Muscle of leg (tissue), 11 donors: ENCODE data around the gene TOP2B. TPM values are rescaled to one million over a fixed set of nuclear protein-coding genes. Genes with fewer than 3 reads are reported as not detected.

Source experiments
- DNase-seq: peaks from one replicate; pipeline ENCODE4 v3.0.0; 2013
- H3K27ac ChIP-seq: one replicate; pipeline ENCODE4 v1.5.1; 2013; ENCODE audit warnings: mild to moderate bottlenecking, low read length, control low read depth
- H3K27me3 ChIP-seq: one replicate; pipeline ENCODE4 v1.6.1; 2013; ENCODE audit warnings: low read length; ENCODE audit not compliant: control insufficient read depth, insufficient read depth
- H3K36me3 ChIP-seq: one replicate; pipeline ENCODE4 v1.6.1; 2013; ENCODE audit warnings: low read length; ENCODE audit not compliant: control insufficient read depth, insufficient read depth
- H3K4me1 ChIP-seq: one replicate; pipeline ENCODE4 v1.6.1; 2013; ENCODE audit warnings: low read length; ENCODE audit not compliant: control insufficient read depth, insufficient read depth
- H3K4me3 ChIP-seq: one replicate; pipeline ENCODE4 v1.5.1; 2013; ENCODE audit warnings: low read length, control low read depth
- H3K9me3 ChIP-seq: replicated peaks from 2 replicates; pipeline ENCODE4 v1.6.1; 2013; ENCODE audit warnings: low read depth, low read length; ENCODE audit not compliant: control insufficient read depth
- WGBS: methylation state at CpG from one replicate; pipeline ENCODE4 v1.1.5; 2013; ENCODE audit warnings: missing lambda C conversion rate; ENCODE audit not compliant: insufficient coverage; 5-methylcytosine and 5-hydroxymethylcytosine counted together
- polyA plus RNA-seq, 8 donors: library from polyadenylated mRNA; unstranded; fragments of 120-200 nt; gene quantifications; one replicate each; pipeline versions ENCODE4 v1.2.1 to v1.2.3, GENCODE V29; 2013; ENCODE audit warnings: inconsistent platforms in 1 of 8, low replicate concordance in 1 of 8; ENCODE audit not compliant: insufficient read length in 8 of 8, insufficient read depth in 1 of 8
- total RNA-seq: library from RNA; stranded (reverse); fragments of 120-200 nt; gene quantifications from one replicate; pipeline ENCODE4 v1.2.4, GENCODE V29; 2013

Gene TOP2B
- total and polyA plus RNA-seq, 9 donors: 110 to 162 (median 126) TPM

DNA sequence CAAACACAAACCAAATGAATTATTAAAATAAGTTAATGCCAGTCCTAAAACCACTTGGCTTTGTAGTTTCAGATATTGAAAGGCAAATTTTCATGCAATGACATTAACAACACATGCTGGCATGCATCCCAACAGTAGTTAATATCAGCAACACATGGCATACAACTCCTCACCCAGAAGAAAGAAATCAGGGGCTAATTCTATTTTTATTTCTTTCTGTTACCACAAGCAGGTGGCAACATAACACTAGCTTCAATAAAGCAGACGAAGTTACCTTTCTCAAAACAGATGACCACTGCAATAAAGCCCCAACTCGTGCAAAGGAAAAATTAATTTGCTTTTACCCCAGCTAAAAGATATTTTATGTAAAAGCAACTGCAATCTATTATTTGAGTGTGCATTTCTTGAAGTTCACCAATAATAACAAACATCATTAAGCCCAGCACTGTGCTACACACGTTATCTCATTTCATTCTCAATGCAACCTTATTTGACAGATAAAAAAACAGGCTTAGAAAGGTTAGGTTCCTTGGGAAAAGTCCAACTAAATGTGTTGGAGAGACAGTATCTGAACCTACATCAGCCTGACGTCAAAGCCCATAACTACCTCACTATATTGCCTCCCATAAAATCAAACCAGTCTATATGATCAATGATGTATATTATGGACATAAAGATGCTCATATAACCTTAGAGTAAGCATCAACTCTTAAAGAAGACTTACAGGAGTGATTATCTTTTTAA lies 2.8 kb downstream of the TOP2B start:
- WGBS: no CpG with 5 or more reads among the region's 4 CpGs
- DNase-seq: peak; percentile 43
- no peaks in the 10 kb centered on the region for H3K9me3 ChIP-seq
- no peaks in the 10 kb centered on the region for H3K27me3 ChIP-seq
- H3K36me3 ChIP-seq: no peaks in the 10 kb centered on the region
- peaks cover 7% of the 10 kb centered on the region for H3K4me1 ChIP-seq
- peak overlapping the region; percentile 26 for H3K27ac ChIP-seq
- peak overlapping the region; percentile 78 for H3K4me3 ChIP-seq

DNA sequence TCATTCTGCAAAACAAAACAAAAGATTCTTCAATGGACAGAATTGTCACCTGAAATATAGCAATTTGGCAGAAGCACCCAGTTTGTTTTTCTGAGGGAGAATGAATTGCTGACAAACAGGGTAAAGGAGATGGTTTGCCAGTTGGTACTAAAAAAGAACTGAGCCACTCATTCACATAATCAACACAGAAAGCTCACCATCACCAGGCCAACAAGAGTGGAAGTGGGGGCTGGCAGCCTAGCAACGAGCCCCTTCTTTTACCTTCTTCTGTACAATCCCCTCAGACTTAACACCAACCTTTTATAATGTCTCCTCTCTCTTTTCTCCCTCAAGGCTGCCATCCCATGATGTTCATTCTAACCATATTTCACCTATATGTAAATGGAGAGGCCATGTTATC lies 5.9 kb downstream of the TOP2B start:
- DNase-seq: no peak
- WGBS: 40% methylated on average over 1 of the region's 1 CpG
- H3K4me1 ChIP-seq: no peaks in the 10 kb centered on the region
- H3K4me3 ChIP-seq: no peak overlapping the region
- H3K9me3 ChIP-seq: no peaks in the 10 kb centered on the region
- H3K36me3 ChIP-seq: no peaks in the 10 kb centered on the region
- H3K27ac ChIP-seq: no peak overlapping the region
- no peaks in the 10 kb centered on the region for H3K27me3 ChIP-seq

DNA sequence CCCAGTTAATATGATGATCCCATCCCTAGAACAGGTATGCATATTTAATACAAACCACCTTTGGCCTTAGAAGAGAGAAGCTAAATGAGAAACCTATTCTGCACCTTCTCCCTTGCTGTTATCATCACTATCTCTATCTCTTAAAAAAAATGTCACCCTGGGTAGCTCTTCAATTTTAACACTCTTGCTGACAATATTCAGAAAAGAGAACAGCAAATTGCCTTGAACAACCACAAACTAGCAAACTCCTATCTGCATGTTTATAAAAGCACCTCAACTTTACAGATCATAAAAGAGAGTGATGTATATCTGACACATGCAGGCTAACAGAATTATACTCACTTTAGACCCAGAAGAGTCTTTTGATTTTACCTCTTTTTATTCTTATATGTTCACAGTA lies 7.4 kb downstream of the TOP2B start:
- Histone ChIP-seq H3K9me3 (no peaks in the 10 kb centered on the region), H3K27ac (no peak overlapping the region), H3K36me3 (no peaks in the 10 kb centered on the region), H3K27me3 (no peaks in the 10 kb centered on the region), H3K4me1 (no peaks in the 10 kb centered on the region), H3K4me3 (no peak overlapping the region)
- no peak for DNase-seq

DNA sequence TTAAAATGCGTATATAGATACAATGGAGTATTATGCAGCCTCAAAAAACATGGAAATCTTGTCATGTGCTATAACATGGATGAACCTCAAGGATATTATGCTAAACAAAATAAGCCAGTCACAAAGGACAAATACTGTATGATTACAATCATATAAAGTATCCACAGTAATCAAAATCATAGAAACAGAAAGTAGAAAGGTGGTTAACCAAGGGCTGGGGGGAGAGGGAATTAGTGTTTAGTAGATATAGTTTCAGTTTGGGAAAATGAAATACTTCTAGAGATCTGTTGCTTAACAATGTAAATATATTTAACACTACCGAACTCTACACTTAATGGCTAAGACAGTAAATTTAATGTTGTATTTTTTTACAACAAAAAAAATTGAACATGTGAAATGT lies 9.0 kb downstream of the TOP2B start:
- Histone ChIP-seq H3K27me3 (no peaks in the 10 kb centered on the region), H3K27ac (no peak overlapping the region), H3K4me1 (no peaks in the 10 kb centered on the region), H3K9me3 (no peaks in the 10 kb centered on the region), H3K4me3 (no peak overlapping the region), H3K36me3 (no peaks in the 10 kb centered on the region)
- DNase-seq: no peak
- no CpG with 5 or more reads among the region's 2 CpGs for WGBS

DNA sequence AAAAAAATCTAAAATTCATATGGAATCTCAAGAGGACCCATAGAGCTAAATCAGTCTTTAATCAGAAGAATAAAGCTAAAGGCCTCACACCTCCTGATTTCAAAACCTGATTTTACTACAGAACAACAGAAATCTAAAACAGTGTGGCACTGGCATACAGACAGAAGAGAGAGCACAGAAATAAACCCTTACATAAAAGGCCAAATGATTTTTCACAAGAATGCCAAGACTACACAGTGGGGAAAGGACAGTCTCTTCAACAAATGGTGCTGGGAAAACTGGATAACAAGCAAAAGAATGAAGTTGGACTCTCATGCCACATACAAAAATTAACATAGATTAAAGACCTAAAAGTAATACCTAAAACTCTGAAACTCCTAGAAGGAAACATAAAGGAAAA lies 10.1 kb downstream of the TOP2B start:
- Histone ChIP-seq H3K4me1 (no peaks in the 10 kb centered on the region), H3K27me3 (no peaks in the 10 kb centered on the region), H3K9me3 (peaks cover 5% of the 10 kb centered on the region), H3K4me3 (no peak overlapping the region), H3K36me3 (no peaks in the 10 kb centered on the region), H3K27ac (no peak overlapping the region)
- no peak for DNase-seq

DNA sequence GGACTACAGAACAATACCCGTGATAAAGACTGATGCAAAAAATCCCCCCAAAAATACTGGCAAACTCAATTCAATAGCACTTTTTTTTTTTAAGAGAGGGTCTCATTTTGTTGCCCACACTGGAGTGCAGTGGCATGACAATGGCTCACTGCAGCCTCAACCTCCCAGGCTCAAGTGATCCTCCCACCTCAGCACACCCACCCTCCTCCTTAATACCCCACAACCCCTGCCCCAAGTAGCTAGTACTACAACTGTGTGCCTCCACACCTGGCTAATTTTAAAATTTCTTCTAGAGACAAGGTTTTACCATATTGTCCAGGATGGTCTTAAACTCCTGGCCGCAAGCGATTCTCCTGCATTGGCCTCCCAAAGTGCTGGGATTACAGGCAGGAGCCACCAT lies 11.4 kb downstream of the TOP2B start:
- DNase-seq: no peak

DNA sequence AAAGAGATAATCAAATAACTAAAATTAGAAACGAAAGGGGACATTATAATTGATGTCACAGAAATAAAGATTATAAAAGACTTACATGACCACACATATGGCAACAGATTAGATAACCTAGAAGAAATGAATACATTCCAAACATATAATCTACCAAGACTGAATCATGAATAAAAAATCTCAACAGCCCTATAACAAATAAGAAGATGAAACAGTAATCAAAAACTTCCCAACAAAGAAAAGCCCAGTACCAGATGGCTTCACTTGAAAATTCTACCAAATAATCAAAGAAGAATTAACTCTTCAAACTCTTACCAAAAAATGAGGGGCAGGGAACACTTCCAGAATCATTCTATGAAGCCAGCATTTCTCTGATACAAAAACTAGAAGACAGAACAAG lies 11.8 kb downstream of the TOP2B start:
- WGBS: no CpG with 5 or more reads among the region's 1 CpG
- H3K4me3 ChIP-seq: no peak overlapping the region
- H3K27me3 ChIP-seq: no peaks in the 10 kb centered on the region
- H3K9me3 ChIP-seq: peaks cover 18% of the 10 kb centered on the region
- H3K4me1 ChIP-seq: no peaks in the 10 kb centered on the region
- DNase-seq: no peak
- H3K27ac ChIP-seq: no peak overlapping the region
- no peaks in the 10 kb centered on the region for H3K36me3 ChIP-seq

More for the DNA sequence above, 11.4 kb downstream of the TOP2B start:
- H3K36me3 ChIP-seq: no peaks in the 10 kb centered on the region
- no peak overlapping the region for H3K27ac ChIP-seq
- no CpG with 5 or more reads among the region's 3 CpGs for WGBS
- H3K4me1 ChIP-seq: no peaks in the 10 kb centered on the region
- H3K27me3 ChIP-seq: no peaks in the 10 kb centered on the region
- no peak overlapping the region for H3K4me3 ChIP-seq
- H3K9me3 ChIP-seq: peaks cover 14% of the 10 kb centered on the region

DNA sequence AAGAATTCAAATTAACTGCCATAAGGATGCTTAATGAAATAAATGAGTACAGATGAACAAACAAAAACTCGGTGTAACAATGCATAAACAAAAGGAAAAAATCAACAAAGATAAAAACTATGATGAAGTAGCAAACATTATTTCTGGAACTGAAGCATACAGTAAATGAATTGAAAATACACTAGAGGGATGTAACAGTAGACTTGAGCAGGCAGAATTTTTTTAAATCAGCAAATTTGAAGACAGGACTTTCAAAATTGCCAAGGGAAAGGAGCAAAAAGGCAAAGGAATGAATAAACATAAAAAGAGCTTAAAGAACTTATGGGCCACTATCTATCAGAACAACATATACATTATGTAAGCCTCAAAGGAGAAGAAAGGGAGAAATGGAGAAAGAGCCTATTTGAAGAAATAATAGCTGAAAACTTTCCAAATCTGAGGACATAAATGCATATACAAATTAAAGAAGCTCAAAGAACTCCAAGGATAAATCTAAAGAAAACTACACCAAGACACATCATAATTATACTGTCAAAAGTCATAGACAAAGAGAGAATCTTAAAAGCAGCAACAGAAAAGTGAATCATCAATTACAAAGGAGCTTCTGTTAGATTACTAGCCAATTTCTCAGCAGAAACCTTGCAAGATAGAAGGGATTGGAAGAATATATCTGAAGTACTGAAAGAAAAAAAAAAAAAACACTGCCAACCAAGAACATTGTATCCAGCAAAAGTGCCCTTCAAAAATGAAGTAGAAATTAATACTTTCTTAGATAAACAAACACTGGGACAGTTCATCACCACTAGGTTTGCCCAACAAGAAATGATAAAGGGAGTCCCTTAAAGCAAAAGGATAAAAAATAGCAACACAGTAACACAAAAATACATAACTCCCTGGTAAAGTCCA lies 15.5 kb downstream of the TOP2B start:
- no peaks in the 10 kb centered on the region for H3K4me1 ChIP-seq
- H3K4me3 ChIP-seq: no peak overlapping the region

DNA sequence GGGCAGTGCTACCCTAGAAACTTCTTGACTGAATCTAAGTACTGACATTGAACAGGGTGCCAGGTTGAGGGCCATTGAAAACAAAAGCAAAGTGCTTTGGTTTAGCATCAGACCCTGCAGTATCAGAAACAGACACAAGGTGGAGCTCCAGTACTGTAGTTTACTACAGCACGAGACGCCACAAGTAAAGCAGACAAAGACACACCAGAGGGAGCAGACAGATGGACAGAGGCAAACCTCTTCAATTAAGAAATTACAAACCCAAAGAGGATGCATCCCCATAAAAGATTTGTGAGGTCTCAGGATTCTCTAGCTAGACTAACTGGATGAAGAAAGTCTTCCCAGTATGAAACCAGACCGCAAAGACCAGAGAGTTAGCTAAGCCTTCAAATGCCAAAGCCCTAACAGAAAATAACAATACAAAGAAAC lies 16.6 kb downstream of the TOP2B start:
- peak; percentile 69 for DNase-seq
- no peak overlapping the region for H3K4me3 ChIP-seq
- no peak overlapping the region for H3K27ac ChIP-seq
- H3K4me1 ChIP-seq: no peaks in the 10 kb centered on the region
- WGBS: 100% methylated on average over 1 of the region's 3 CpGs
- H3K9me3 ChIP-seq: peaks cover 20% of the 10 kb centered on the region
- H3K36me3 ChIP-seq: peaks cover 9% of the 10 kb centered on the region
- H3K27me3 ChIP-seq: no peaks in the 10 kb centered on the region

More for the DNA sequence above, 15.5 kb downstream of the TOP2B start:
- H3K27me3 ChIP-seq: no peaks in the 10 kb centered on the region
- no peak overlapping the region for H3K27ac ChIP-seq
- no CpG with 5 or more reads among the region's 1 CpG for WGBS
- H3K9me3 ChIP-seq: peaks cover 20% of the 10 kb centered on the region
- peaks cover 7% of the 10 kb centered on the region for H3K36me3 ChIP-seq
- no peak for DNase-seq

DNA sequence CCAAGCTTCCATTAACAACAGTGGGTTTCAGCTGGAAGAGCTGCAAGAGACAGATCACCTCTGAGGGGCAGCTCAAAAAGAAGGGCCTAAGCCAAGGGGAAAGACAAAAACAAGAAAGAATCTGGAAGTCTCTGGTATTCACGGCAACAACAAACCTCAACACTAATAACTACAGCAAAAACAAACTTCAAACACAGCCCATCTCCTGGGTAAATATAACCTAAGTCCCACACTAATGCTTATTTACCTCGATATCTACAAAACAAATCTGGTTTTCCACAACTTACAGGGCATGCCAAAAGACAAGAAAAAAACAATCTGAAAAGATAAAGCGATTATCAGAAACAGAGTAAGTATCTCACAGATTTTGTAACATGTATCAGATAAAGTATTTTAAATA lies 29.7 kb downstream of the TOP2B start:
- DNase-seq: no peak
- Histone ChIP-seq H3K36me3 (peaks cover 17% of the 10 kb centered on the region), H3K27ac (no peak overlapping the region), H3K4me1 (no peaks in the 10 kb centered on the region), H3K4me3 (no peak overlapping the region), H3K9me3 (no peaks in the 10 kb centered on the region), H3K27me3 (no peaks in the 10 kb centered on the region)
- no CpG with 5 or more reads among the region's 3 CpGs for WGBS
